ENCODE results near the gene THYN1. TPM values are rescaled to one million over a fixed set of nuclear protein-coding genes. Genes with fewer than 3 reads are reported as not detected.

THYN1 gene
- total RNA-seq, 1 experiment from 2014 or later, result 33.6 TPM

DNA sequence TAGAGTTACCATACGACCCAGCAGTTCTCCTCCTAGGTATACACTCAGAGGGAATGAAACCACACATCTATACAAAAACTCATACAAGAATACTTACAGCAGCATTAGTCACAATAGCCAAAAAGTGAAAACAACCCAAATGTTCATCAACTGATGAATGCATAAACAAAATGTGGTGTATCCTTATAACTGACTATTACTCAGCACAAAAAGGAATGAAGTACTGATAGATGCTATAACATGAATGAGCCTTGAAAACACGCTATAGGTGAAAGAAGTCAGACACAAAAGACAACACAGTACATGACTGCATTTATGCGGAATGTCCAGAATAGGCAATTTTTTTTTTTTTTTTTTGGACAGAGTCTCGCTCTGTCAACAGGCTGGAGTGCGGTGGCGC is 52.5 kb downstream of the THYN1 start:
- no peaks in the 10 kb centered on the region for H3K4me1 ChIP-seq (ENCODE audit: control insufficient read depth, insufficient read depth, low read length)
- H3K27ac ChIP-seq (ENCODE audit: low read length), result no peak overlapping the region
- TF ChIP-seq, protein P1, sequence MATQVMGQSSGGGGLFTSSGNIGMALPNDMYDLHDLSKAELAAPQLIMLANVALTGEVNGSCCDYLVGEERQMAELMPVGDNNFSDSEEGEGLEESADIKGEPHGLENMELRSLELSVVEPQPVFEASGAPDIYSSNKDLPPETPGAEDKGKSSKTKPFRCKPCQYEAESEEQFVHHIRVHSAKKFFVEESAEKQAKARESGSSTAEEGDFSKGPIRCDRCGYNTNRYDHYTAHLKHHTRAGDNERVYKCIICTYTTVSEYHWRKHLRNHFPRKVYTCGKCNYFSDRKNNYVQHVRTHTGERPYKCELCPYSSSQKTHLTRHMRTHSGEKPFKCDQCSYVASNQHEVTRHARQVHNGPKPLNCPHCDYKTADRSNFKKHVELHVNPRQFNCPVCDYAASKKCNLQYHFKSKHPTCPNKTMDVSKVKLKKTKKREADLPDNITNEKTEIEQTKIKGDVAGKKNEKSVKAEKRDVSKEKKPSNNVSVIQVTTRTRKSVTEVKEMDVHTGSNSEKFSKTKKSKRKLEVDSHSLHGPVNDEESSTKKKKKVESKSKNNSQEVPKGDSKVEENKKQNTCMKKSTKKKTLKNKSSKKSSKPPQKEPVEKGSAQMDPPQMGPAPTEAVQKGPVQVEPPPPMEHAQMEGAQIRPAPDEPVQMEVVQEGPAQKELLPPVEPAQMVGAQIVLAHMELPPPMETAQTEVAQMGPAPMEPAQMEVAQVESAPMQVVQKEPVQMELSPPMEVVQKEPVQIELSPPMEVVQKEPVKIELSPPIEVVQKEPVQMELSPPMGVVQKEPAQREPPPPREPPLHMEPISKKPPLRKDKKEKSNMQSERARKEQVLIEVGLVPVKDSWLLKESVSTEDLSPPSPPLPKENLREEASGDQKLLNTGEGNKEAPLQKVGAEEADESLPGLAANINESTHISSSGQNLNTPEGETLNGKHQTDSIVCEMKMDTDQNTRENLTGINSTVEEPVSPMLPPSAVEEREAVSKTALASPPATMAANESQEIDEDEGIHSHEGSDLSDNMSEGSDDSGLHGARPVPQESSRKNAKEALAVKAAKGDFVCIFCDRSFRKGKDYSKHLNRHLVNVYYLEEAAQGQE (IDR thresholded peaks at IDR 0.05; ENCODE audit: insufficient read depth in 1 of 2, low read depth in 2 of 2, low read length in 1 of 2), result no peak
- no peak for TF ChIP-seq POLR2AphosphoS5 (IDR thresholded peaks at IDR 0.05; ENCODE audit: low read depth, low read length)
- ChIA-PET CTCF (no interaction called here), POLR2A (no interaction called here)
- no peaks in the 10 kb centered on the region for H3K9me3 ChIP-seq (ENCODE audit: control insufficient read depth, insufficient read depth, low read depth, low read length)
- in situ Hi-C loops (cut with HindIII; ENCODE audit: low pct_unique_long_range_greater_than_20kb, low sequenced_read_pairs) (no loop called here), intact Hi-C loops (cut with micrococcal nuclease; ENCODE audit: unreplicated experiment) (no loop called here)
- DNase-seq (ENCODE audit: low read depth, low spot score) (no peak), ATAC-seq (no peak)
- peaks cover 33% of the 10 kb centered on the region for H3K36me3 ChIP-seq (ENCODE audit: control insufficient read depth, insufficient read depth, low read length)
- no peaks in the 10 kb centered on the region for H3K27me3 ChIP-seq (ENCODE audit: control insufficient read depth, insufficient read depth, low read length)
- no peak overlapping the region for H3K4me3 ChIP-seq (ENCODE audit: low read depth in 2 of 2, low read length in 2 of 2)
- BruUV-seq (replicated peaks), result no TSS peak

DNA sequence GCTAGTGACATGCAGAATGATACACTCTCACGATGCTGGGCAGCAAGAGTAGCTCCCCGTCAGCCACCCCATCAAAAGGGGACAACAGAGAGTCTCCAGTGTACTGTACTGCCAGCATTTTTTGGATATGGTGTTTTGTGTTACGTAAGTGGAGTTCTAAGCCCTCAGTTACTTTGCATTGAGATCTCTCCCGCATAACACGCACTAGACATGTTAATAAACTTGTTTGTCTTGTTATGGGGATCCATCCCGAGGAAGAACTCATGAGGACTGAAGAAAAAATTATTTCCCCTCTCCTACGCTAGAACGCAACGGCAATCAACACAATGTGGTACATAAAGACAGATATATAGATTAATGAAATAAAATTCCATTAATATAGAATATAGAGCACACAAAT is 53.6 kb downstream of the THYN1 start:
- H3K9me3 ChIP-seq (ENCODE audit: control insufficient read depth, insufficient read depth, low read depth, low read length), result no peaks in the 10 kb centered on the region
- intact Hi-C loops (cut with micrococcal nuclease; ENCODE audit: unreplicated experiment) (no loop called here), in situ Hi-C loops (cut with HindIII; ENCODE audit: low pct_unique_long_range_greater_than_20kb, low sequenced_read_pairs) (no loop called here)
- peaks cover 36% of the 10 kb centered on the region for H3K36me3 ChIP-seq (ENCODE audit: control insufficient read depth, insufficient read depth, low read length)
- no TSS peak for BruUV-seq (replicated peaks)
- H3K27ac ChIP-seq (ENCODE audit: low read length), result no peak overlapping the region
- H3K27me3 ChIP-seq (ENCODE audit: control insufficient read depth, insufficient read depth, low read length), result no peaks in the 10 kb centered on the region
- ChIA-PET POLR2A (no interaction called here), CTCF (no interaction called here)
- ATAC-seq (no peak), DNase-seq (ENCODE audit: low read depth, low spot score) (no peak)
- TF ChIP-seq, protein P1 (IDR thresholded peaks at IDR 0.05; ENCODE audit: insufficient read depth in 1 of 2, low read depth in 2 of 2, low read length in 1 of 2), result no peak
- TF ChIP-seq, protein P2, sequence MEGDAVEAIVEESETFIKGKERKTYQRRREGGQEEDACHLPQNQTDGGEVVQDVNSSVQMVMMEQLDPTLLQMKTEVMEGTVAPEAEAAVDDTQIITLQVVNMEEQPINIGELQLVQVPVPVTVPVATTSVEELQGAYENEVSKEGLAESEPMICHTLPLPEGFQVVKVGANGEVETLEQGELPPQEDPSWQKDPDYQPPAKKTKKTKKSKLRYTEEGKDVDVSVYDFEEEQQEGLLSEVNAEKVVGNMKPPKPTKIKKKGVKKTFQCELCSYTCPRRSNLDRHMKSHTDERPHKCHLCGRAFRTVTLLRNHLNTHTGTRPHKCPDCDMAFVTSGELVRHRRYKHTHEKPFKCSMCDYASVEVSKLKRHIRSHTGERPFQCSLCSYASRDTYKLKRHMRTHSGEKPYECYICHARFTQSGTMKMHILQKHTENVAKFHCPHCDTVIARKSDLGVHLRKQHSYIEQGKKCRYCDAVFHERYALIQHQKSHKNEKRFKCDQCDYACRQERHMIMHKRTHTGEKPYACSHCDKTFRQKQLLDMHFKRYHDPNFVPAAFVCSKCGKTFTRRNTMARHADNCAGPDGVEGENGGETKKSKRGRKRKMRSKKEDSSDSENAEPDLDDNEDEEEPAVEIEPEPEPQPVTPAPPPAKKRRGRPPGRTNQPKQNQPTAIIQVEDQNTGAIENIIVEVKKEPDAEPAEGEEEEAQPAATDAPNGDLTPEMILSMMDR (IDR thresholded peaks at IDR 0.05), result no peak
- TF ChIP-seq POLR2AphosphoS5 (IDR thresholded peaks at IDR 0.05; ENCODE audit: low read depth, low read length) (no peak), SIN3A (IDR thresholded peaks at IDR 0.05; ENCODE audit: borderline replicate concordance, insufficient read depth, low read depth, low read length) (no peak), TCF7L2 (IDR thresholded peaks at IDR 0.05; ENCODE audit: low read depth, low read length) (no peak)
- no peak overlapping the region for H3K4me3 ChIP-seq (ENCODE audit: low read depth in 2 of 2, low read length in 2 of 2)
- no peaks in the 10 kb centered on the region for H3K4me1 ChIP-seq (ENCODE audit: control insufficient read depth, insufficient read depth, low read length)

Other genes with a start within 250 kb of the THYN1 start
- gene JAM3, start 184.3 kb downstream of the THYN1 start, total RNA-seq (2021; ENCODE audit: unreplicated experiment), result 45.4 TPM
- 75.9 TPM for gene NCAPD3, start 29.4 kb downstream of the THYN1 start, total RNA-seq (2021; ENCODE audit: unreplicated experiment)
- gene VPS26B, start 28.7 kb downstream of the THYN1 start, total RNA-seq (2021; ENCODE audit: unreplicated experiment), result 69.4 TPM
- gene ACAD8, start 216 bp upstream of the THYN1 start, total RNA-seq (2021; ENCODE audit: unreplicated experiment), result 28.4 TPM
- gene GLB1L3, start 23.0 kb upstream of the THYN1 start, total RNA-seq (2021; ENCODE audit: unreplicated experiment), result not detected
- 10.4 TPM for gene GLB1L2, start 78.6 kb upstream of the THYN1 start, total RNA-seq (2021; ENCODE audit: unreplicated experiment)
- gene B3GAT1, start 158.9 kb upstream of the THYN1 start, total RNA-seq (2021; ENCODE audit: unreplicated experiment), result 0.10 TPM

All from Panc1 (cell line).